GM19397 (cell line): ENCODE results near the gene METTL8.
"Not testable (repeated sequence)": the region's sequence is repeated elsewhere in the genome, so short reads cannot be mapped to it uniquely, and the experiment has no call there.

Source experiments
- ATAC-seq: cut with Tn5 transposase; IDR thresholded peaks from one replicate; pipeline ENCODE4 v1.9.1; 2021; ENCODE audit warnings: mild to moderate bottlenecking, moderate library complexity; ENCODE audit not compliant: unreplicated experiment

Gene METTL8

DNA sequence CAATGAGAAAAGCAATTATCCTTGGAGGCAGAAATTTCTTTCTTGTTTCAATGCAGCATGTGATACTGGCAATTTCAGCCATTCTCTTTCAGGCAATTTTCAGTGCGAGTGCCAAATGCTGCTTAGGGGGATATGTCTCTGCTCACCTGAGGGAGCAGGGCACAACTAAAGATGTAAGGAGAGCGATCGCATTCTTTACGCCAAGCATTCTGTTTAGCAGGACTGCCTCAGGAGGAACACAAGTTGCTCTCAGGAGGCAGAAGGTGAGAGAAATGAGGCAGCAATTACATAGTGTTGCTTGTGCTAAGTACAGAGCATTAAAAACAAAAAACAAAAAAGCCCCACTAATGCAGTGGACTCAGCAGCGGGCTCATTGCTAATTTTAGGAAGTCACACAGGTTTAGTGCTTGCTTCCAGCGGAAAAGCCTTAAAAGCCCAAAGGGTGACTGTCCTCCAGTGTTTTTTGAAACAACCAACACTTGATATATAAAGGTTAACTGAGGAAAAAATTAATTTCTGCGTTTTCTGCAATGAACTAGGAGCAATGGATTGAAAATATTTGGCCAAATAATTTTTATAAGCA lies 116.9 kb downstream of the METTL8 start:
- ATAC-seq: no peak

DNA sequence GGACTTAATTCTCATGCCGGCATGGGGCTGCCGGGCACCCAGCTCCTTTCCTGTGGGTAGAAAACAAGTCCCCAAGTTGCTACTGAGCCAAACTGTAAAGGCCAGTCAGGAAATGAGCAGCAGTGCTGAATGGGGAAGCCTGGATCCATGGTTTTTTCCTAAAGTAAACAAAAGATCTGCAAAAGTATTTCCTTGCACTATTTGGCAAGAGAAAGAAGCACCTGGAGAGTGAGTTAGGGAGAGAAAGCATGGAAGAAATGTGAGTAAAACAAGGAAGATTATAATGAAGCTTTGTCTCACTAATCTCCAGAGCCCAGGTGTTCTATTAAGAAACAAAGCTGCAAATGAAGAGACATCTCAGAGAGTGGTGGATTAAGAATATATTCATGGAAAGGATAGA lies 117.6 kb downstream of the METTL8 start:
- ATAC-seq: no peak

DNA sequence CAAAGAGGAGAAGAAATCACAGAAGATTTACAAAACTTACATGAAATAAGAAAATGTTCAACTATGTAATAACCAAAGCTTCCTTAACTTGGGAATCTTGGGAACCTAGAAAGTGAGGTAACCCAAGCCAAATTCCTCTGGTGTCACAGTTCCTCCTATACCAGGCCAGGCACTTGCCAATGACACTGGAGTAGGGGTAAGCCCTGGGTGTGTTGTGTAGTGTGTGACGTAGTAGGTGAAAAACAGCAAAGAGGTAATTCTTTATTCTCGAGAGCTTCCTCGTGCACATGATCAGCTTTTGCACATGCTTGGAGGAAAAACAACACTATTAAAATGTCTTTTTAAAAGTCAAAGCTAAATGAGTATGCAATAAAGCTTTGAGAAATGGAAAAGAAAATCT lies 118.0 kb downstream of the METTL8 start:
- ATAC-seq: no peak

DNA sequence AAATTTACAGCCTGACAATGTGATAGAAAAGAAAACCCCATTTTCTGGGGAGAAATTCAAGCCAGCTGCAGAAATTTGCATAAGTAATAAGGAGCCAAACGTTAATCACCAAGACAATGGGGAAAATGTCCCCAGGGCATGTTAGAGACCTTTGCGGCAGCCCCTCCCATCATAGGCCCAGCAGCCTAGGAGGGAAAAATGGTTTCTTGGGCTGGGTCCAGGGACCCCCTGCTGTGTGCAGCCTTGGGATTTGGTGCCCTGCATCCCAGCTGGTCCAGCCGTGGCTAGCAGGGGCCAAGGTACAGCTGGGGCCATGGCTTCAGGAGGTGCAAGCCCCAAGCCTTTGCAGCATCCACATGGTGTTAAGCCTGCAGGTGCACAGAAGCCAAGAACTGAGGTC lies 121.6 kb downstream of the METTL8 start:
- not testable (repeated sequence) for ATAC-seq

DNA sequence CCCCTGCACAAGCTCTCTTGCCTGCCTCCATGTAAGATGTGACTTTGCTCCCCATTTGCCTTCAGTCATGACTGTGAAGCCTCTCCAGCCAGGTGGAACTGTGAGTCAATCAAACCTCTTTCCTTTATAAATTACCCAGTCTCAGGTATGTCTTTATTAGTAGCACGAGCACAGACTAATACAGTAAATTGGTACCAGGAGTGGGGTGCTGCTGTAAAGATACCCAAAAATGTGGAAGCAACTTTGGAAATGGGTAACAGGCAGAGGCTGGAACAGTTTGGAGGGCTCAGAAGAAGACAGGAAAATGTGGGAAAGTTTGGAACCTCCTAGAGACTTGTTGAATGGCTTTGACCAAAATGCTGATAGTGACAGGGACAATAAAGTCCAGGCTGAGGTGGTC lies 122.2 kb downstream of the METTL8 start:
- ATAC-seq: not testable (repeated sequence)

DNA sequence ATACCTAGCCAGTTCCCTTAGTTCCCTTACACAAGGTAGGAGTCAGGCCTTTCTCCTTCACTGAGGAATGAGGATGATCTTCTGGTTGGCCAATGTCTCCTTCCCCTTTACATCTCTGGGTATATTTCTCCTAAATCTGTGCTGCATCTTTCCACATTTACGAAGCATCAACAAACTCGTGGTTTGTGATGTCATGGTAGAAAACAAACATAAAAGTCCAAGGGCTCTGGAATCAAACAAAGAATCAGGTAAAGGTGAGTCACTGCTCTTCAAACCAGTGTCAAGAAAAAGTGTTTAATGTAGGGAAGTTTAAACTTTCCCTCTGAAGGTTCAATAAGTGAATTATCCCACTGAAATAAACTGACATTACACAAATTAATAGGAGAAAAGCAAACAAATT lies 122.9 kb downstream of the METTL8 start:
- ATAC-seq: no peak

DNA sequence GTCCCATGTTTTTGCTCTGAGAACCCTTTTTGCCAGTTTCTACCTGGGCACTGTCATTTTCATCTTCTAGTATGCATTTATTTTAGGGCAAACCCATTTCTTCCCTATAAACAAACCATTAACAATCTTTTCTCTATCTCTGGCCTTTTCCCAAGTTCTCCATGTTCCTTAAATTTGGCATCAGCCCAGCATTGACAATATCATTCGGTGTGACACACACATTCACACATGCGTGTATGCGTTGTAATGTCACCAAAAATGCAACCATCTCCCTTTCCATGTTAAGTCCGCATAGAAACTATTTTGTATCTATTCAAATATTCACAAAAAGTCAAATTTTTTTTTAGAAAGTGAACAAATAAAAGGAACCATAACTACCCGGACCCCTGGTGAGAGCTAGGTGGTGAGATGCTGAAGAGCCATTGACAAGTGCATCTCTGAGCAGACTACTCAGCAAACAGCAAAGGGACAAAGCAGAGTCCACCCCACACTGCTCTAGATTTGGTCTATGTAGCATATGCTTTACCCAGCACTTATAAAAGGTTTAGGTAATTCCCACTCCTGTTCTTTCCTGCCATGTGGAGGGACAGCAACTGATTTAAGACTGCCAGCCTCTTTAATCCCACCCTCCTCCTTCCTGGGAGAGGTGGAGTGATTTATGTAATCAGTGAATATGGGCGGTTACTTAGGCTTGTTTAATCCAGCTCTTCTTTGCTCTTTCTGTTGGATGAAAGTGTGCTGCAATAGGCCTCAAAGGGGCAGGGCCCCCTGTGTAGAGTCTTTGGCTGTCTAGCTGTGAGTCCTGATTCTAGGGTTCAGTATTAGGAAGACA lies 124.1 kb downstream of the METTL8 start:
- no peak for ATAC-seq

DNA sequence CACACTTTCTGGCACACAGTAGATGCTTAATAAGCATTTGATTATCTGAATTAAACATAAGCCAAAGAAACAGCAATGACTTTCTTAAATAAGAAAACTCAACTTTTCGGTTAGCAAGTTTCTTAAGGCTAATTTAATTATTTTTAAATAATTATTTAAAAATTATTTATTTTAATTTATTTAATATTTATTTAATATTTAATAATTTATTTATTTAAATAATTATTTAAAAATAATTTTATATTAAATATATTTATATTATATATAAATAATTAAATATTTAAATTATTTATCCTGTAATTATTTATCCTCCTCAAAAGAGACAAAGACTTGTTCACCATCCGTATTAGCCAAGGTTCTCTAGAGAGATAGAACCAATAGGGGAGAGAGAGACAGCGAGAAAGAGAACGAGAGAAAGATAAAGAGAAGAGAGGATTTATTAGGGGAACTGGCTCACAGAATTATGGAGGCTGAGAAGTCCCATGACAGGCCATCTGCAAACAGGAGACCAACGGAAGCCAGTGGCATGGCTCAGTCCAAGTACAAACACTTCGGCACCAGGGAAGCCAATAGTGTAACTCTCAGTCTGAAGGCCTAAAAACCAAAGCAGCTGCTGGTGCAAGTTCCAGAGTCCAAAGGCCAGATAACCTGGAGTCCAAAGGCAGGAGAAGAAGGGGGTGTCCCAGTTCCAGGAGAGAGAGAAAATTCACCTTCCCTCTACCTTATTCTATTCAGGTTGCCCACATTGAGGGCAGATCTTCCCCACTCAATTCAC lies 125.3 kb downstream of the METTL8 start:
- no peak for ATAC-seq

DNA sequence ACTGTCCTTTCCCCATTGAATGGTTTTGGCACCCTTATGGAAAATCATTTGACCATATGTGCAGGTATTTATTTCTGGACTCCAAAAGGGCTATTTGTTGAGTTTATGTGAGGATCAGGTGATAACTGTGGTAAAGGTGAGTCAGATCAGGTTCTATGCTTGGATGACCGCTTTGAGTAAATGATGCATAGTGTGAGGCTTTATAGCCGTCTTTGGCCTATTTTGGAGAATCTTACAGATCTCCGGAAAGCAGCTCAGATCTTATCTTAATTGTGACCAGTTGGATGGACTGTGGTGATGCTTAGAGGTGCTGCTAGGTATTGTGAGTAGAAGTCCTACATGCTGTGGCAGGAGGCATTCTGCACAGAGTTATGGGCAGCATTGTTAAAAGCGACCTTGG lies 126.2 kb downstream of the METTL8 start:
- ATAC-seq: no peak

DNA sequence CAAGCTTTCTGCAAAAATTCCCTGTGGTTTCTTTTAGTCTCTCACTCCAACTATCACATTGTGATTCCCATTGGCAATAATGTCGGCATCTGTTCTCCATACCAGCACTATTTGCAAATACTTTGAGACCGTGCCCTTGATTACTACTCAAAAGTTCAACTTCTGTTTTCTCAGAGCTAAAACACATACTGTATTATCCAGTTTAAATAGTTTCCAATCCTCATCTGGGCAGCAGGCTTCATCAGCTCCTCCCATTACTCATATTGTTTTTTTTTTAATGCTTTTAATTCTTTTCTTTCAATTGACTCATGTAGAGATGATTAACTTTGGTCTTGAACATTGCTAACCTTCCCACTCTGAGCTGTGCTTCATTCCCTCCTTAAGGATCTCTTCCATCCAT lies 135.8 kb downstream of the METTL8 start:
- no peak for ATAC-seq

DNA sequence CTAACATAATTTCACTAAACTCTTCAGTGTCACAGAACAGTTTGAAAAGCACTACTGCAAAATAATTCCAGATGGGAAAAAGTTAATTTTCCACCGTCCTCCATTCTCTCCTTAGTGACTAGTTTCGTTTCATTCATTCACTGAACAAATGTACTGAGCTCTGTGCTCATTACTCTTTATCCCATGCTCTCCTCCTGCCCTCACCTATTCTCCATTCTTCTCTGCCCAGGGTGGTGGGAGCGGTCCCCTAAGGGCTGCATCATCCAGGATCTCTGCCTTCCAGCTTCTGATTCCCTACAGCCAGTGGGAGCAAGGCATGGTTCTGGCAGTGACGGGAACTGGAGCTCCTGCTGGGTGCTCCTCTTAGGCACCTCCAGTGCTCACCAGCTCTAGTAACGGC lies 139.2 kb downstream of the METTL8 start:
- no peak for ATAC-seq

DNA sequence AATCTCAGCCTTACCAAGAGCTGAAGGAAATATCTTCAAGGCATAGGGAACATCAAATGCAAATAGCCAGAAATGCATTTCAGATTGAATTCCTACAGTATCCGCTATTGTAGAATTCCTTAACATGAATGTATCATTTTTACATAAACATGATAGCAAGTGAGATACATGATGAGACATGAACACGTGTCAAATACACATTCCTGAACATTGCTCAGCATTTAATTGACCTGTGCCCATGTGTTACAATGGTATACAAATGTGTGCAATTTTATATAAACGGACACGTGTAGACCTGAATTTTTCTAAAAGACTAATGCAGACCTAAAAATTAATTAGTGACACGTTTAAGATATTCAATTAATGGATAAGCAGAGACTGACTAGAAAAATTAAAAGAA lies 140.1 kb downstream of the METTL8 start:
- no peak for ATAC-seq

DNA sequence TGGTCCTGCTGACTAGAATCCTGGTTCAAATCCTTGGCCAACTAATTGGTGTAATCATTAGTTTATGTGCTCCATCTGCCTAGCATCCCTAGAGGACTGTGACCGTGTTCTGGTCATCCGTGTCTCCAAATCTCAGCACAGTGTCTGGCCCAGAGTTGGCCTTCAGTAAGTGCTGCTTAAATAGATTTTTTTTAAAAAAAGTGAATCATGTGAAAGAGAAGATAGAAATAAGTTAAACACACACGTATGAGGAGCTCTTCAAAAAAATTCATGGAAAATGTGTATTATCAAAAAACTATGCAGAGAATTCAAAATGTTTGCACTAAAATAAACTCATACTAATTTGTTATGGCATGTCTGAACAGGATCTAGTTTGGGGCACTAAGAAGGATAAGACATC lies 143.8 kb downstream of the METTL8 start:
- ATAC-seq: no peak

DNA sequence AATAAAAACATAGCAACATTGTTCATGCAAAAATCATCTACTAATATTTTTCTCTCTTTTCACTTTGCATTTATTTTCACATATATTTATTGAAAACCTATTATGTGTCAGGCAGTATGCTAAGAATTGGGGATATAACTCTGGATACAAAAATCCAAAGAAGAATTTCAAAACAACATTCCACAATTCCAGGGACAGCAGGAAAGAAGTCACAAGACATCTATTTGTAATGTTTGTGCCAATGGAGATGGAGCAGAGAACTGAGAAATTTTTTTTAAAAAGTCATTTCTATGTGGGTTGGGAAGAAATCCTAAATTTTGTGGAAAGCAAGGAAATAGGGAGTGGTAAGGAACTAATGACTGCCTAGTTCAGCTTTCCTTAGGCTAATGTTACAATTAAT lies 144.5 kb downstream of the METTL8 start:
- no peak for ATAC-seq

DNA sequence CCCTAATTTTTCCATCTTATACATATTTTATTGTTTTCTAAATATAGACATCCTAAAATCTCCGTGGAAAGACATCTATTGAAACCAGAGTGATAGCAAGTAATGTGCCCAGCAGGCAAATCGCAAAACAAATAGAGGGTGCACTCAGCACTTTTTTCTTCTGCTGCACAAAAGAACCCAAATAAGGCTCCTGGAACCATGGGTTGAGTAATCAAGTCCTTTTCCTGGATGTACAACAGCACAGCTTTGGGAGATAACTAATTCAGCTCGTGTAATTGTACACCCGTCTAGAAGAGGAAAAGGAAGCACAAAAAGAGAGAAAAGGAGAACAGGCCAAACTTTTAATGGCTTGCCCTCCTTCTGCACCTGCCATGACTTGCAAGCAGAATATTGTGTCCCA lies 146.2 kb downstream of the METTL8 start:
- no peak for ATAC-seq

DNA sequence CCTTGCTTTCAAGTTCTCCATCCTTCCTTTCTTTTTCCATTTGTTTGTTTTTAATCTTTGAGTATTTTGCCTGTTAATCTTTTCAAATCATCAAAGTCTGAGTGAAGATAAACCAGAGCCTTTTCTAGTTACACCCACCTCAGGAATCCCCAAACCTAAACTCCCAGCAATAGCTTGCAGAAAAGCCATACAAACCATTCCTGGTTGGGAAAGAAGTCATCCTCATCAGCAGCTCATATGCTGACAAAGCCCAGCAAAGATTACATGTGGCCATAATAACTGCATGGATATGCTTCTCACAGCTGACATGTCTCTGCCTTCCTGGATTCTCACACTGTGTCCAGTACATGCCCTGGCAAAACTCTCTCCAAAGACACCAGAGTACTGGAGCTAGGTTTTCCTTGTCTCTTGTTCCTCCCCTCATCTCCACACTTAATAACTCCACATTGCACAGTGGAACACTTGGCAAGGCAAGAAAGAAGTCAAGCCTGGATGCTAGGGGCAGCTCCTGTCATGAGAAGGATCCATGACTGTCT lies 146.7 kb downstream of the METTL8 start:
- no peak for ATAC-seq

DNA sequence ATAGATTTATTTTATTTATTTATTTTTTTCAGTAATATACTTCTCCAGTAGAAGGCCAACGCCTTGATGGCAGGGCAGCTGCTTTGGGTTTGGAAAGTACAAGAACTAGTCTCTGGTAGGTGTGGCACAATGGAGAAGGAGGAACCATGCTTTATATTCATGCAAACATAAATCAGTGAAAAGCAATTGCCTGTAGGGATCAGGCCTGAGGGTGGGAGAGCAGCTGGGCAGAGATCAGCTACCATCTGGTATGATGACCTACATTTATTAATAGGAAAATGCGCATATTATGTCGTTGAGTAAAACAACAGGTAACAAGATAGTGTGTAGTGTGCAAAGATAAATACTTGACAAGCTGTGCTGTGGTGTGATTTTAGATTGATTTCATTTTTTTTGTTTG lies 152.7 kb downstream of the METTL8 start:
- no peak for ATAC-seq

DNA sequence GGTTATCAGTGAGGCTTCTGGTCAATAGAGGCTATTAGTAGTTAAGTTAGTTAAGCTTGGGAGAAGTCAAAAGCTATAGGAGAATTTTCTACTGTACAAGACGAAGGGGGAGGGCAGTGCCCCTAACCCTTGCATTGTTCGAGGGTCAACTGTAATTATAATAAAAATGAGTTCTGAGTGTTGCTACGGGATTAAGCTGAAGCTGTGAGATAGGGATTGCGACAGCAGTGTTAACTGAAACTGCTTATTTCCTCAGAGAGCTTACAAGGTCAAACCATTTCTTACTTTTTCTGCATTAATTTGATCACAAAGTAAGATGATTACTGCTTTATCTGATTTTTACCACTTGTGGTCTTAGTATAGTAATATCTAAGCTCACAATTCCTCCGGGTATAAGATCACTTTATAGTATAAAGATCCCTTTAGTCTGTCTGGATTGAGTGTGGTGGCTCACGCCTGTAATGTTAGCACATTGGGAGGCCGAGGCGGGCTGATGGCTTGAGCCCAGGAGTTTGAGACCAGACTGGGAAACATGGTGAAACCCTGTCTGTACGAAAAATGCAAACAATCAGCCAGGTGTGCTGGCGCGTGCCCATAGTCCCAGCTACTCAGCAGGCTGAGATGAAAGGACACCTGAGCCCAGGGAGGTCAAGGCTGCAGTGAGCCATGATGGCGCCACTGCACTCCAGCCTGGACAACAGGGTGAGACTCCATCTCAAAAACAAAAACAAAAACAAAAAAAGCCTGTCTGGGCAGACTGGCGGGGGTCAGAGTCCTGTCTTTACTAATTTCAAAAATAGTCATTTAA lies 153.6 kb downstream of the METTL8 start:
- no peak for ATAC-seq

DNA sequence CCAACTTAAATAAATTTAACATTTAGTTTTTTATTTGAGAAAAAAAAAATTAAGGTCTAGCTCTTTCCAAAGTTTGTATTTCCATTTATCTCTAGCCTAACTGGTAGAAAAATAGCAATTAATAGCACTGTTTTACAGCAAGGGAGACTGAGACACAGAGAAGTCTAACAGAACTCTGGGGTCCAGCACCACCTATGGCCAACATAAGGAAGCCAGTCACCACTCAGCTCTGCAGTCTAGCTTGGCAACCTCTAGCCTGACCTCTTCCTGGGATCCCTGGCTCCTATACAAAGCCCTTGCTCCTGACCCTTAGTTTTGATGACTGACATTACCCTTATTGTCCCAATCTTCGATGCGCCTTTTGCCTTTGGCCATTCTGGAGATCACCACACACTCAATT lies 159.0 kb downstream of the METTL8 start:
- no peak for ATAC-seq

DNA sequence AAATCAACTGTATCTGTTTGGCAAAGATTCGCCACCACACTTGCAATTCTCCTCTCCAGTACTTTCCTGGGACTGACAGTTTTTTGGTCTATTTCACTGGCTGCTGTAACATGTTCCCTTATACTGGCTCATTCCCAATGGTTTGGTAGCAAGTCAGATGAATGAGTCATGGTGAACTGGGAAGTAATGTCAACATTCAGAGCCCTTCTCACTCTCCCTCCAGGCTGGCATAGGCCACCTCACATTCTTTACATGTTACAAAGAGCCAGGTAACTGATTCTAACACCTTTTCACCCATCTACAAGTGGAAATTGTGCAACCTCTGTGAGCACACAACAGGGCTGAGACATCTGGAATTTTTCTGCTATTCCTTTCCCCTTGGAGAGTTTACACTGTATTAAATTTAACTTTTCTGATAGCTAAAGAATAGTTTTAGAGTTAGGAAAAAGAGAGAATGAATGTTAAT lies 161.8 kb downstream of the METTL8 start:
- no peak for ATAC-seq

DNA sequence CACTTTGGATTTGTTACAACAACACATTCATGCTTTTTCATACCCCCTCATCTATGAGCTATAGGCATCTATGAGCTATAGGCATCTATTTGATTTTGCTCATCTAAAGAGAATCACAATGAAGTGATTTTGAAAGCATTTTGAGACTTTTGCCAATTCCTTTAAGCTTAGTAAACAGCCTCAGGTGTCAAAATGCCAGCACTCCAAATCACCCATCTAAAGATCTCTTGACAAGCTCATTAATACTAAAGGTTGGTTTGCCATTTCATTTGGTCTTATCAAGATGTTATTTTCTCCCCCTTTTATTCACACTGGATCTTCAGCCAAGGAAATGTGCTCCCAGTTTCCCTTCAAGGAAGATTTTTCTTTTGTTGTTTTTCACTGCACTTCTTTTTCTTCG lies 162.4 kb downstream of the METTL8 start:
- no peak for ATAC-seq
